Measurements from ENCODE around the gene CAPZA3. TPM values are rescaled to one million over a fixed set of nuclear protein-coding genes. Genes with fewer than 3 reads are reported as not detected.

The CAPZA3 gene
- total RNA-seq, 3 donors from 2014 or later: not detected

Other genes with a start within 250 kb of the CAPZA3 start
- not detected for gene PLCZ1, start 107 bp upstream of the CAPZA3 start, total RNA-seq

All from activated T-cell treated with anti-CD3 and anti-CD28 coated beads, Interleukin-2, amount 50 U/mL, for 4 hours (primary cell).